CD8-positive, alpha-beta memory T cell (primary cell): Measurements from ENCODE around the gene GLRB. TPM values are rescaled to one million over a fixed set of nuclear protein-coding genes. Genes with fewer than 3 reads are reported as not detected.
"Not testable (repeated sequence)": the region's sequence is repeated elsewhere in the genome, so short reads cannot be mapped to it uniquely, and the experiment has no call there.

Experiments used
- CTCF ChIA-PET: fragments of 350-600 bp; sonication (Branson Sonifier 250); formaldehyde crosslinking; loops from one replicate; lab custom pipeline; 2021; ENCODE audit warnings: antibody characterized with exemption; lab: Charles Lee
- POLR2A ChIA-PET: fragments of 350-600 bp; sonication (Branson Sonifier 250); formaldehyde crosslinking; loops from one replicate; lab custom pipeline; 2021; ENCODE audit warnings: antibody characterized with exemption; lab: Charles Lee
- DNase-seq, 5 donors: peaks; one replicate each; pipeline versions ENCODE4 v3.0.0 to v3.0.0-alpha.2; 2020 to 2022; ENCODE audit warnings: mixed read lengths in 1 of 5
- H3K27ac ChIP-seq: one replicate; pipeline ENCODE4 v1.7.0; 2013; ENCODE audit warnings: low read depth, mild to moderate bottlenecking, low read length, moderate library complexity
- H3K27me3 ChIP-seq: 2 replicates; pipeline ENCODE4 v1.7.0; 2013; ENCODE audit warnings: low read length, mild to moderate bottlenecking; ENCODE audit not compliant: insufficient read depth, poor library complexity, severe bottlenecking
- H3K36me3 ChIP-seq: 2 replicates; pipeline ENCODE4 v1.7.0; 2013; ENCODE audit warnings: mild to moderate bottlenecking, low read length, moderate library complexity; ENCODE audit not compliant: insufficient read depth
- H3K4me1 ChIP-seq: 2 replicates; pipeline ENCODE4 v1.7.0; 2013; ENCODE audit warnings: mild to moderate bottlenecking, low read length, moderate library complexity; ENCODE audit not compliant: insufficient read depth
- H3K4me3 ChIP-seq: 2 replicates; pipeline ENCODE4 v1.7.0; 2013; ENCODE audit warnings: mild to moderate bottlenecking, low read length
- H3K9me3 ChIP-seq: 2 replicates; pipeline ENCODE4 v1.7.0; 2013; ENCODE audit warnings: mild to moderate bottlenecking, low read length
- H3K27ac Mint-ChIP-seq, 8 donors: one replicate each; pipeline ENCODE4 v1.8.0; 2020 to 2021; ENCODE audit warnings: mixed read lengths in 8 of 8, mild to moderate bottlenecking in 6 of 8, inconsistent platforms in 3 of 8, moderate library complexity in 3 of 8
- H3K27me3 Mint-ChIP-seq, 2 donors: one replicate each; pipeline ENCODE4 v1.8.0; 2020 to 2021; ENCODE audit warnings: mixed read lengths in 2 of 2, mild to moderate bottlenecking in 1 of 2, moderate library complexity in 1 of 2
- H3K36me3 Mint-ChIP-seq, 3 donors: one replicate each; pipeline ENCODE4 v1.8.0; 2020 to 2021; ENCODE audit warnings: mixed read lengths in 3 of 3, inconsistent platforms in 1 of 3, mild to moderate bottlenecking in 1 of 3
- H3K4me1 Mint-ChIP-seq, 3 donors: one replicate each; pipeline ENCODE4 v1.8.0; 2020 to 2021; ENCODE audit warnings: mixed read lengths in 3 of 3, inconsistent platforms in 1 of 3, mild to moderate bottlenecking in 1 of 3
- H3K4me3 Mint-ChIP-seq, 7 donors: one replicate each; pipeline ENCODE4 v1.8.0; 2020 to 2021; ENCODE audit warnings: mixed read lengths in 7 of 7, mild to moderate bottlenecking in 6 of 7, moderate library complexity in 4 of 7, inconsistent platforms in 2 of 7
- H3K9me3 Mint-ChIP-seq, 5 donors: one replicate each; pipeline ENCODE4 v1.8.0; 2020 to 2022; ENCODE audit warnings: mixed read lengths in 5 of 5, mild to moderate bottlenecking in 3 of 5, moderate library complexity in 2 of 5, inconsistent platforms in 1 of 5
- polyA plus RNA-seq: library from polyadenylated mRNA; unstranded; fragments of 300-500 nt; fragmentation: Illumina TruSeq; gene quantifications from one replicate; pipeline ENCODE4 v1.2.3, GENCODE V29; 2021
- total RNA-seq, 2 experiments: library from RNA; stranded (reverse); gene quantifications; one replicate each; pipeline ENCODE4 v1.2.3, GENCODE V29; 2021

Gene GLRB
- total and polyA plus RNA-seq, 3 experiments from 2014 or later: not detected

DNA sequence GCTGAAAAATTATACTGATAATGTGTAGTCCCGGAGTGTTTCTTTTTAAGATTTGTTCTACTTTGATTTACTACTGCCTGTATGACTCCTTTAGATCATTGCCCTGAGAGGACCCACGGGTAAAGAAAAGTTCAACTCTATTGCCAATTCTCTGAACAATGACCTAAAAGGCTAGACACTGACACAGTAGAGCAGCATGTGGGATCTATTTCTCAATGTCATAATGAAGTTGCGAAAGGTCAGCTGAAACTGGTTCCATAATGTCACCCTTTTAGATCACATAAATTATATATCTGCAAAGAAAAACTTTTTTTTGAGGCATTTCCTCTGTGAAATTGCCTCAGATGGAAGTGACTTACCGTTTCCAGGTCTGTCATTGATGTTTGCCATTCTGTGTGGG lies 67.4 kb downstream of the GLRB start:
- ChIA-PET POLR2A (no interaction called here), CTCF (no interaction called here)
- H3K36me3 Mint-ChIP-seq: no peaks in the 10 kb centered on the region
- H3K27ac Mint-ChIP-seq: no peak overlapping the region
- no peak for DNase-seq
- Histone ChIP-seq H3K4me1 (no peaks in the 10 kb centered on the region), H3K27me3 (no peaks in the 10 kb centered on the region), H3K36me3 (no peaks in the 10 kb centered on the region), H3K27ac (no peak overlapping the region), H3K4me3 (no peak overlapping the region), H3K9me3 (no peaks in the 10 kb centered on the region)
- H3K4me3 Mint-ChIP-seq: no peak overlapping the region
- H3K27me3 Mint-ChIP-seq: no peaks in the 10 kb centered on the region
- no peaks in the 10 kb centered on the region for H3K4me1 Mint-ChIP-seq
- H3K9me3 Mint-ChIP-seq: peaks cover 3 to 32% (median 8%) of the 10 kb centered on the region in 5 donors

DNA sequence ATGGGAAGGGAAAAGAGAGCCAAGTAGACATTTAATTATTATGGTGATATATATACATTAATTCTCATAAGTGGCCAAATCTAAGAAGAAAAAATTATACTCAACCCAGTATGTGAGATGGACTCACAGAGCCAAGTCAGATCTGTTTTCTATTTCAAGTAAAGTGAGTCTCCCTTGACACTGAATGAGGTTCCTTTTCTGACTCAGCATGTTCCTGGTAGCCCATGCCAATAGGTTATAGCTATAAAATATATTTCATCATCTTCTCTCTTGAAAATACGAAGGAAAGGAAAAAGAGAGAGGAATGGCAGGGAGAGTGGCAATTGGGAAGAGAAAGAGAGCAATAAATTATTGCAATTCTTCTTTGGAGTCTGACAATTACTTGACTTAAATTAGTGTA lies 75.8 kb downstream of the GLRB start:
- H3K4me3 ChIP-seq: no peak overlapping the region
- H3K36me3 ChIP-seq: no peaks in the 10 kb centered on the region
- CTCF ChIA-PET: no interaction called here
- no peaks in the 10 kb centered on the region for H3K9me3 ChIP-seq
- Mint-ChIP-seq H3K27me3 (no peaks in the 10 kb centered on the region), H3K9me3 (peaks cover 6 to 49% (median 11%) of the 10 kb centered on the region in 5 donors), H3K36me3 (no peaks in the 10 kb centered on the region), H3K4me3 (no peak overlapping the region), H3K4me1 (no peaks in the 10 kb centered on the region), H3K27ac (no peak overlapping the region)
- no peaks in the 10 kb centered on the region for H3K4me1 ChIP-seq
- POLR2A ChIA-PET: no interaction called here
- DNase-seq: no peak
- H3K27me3 ChIP-seq: no peaks in the 10 kb centered on the region
- H3K27ac ChIP-seq: no peak overlapping the region

DNA sequence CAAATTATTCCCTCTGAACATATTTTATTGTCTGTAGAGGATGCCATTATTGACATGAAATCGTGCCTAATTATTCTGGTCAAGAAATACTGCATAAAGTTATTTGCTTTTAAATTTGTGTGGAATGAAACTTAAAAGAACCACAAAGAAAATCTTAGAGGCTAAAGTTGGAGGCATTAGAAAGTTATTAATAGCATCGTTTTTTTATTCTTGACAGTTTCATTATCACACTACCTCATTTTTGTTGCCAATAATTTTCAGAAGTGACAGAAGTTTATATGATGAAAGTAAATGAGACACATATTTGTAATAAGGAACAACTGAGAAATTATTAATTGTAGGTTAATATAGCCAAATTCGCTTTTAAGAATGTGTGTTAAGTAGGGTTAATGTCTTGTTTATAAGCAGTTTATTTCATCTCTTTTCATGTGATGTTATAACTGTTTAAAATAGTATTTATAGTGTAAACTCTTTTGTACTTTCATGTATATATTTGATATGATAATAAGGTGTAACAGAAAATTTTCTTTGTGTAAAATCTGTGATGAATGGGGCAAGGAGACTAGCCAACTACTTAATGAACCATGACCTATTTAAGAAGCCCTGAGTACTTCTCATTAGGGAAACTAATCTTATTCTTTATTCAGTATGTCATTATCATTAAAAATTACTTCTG lies 90.1 kb downstream of the GLRB start:
- Histone ChIP-seq H3K36me3 (no peaks in the 10 kb centered on the region), H3K4me3 (no peak overlapping the region), H3K4me1 (no peaks in the 10 kb centered on the region), H3K27me3 (no peaks in the 10 kb centered on the region), H3K9me3 (no peaks in the 10 kb centered on the region), H3K27ac (no peak overlapping the region)
- POLR2A ChIA-PET: no interaction called here
- H3K9me3 Mint-ChIP-seq: peaks cover 0 to 12% (median 5%) of the 10 kb centered on the region in 5 donors
- no peak overlapping the region for H3K27ac Mint-ChIP-seq
- no peaks in the 10 kb centered on the region for H3K4me1 Mint-ChIP-seq
- H3K36me3 Mint-ChIP-seq: no peaks in the 10 kb centered on the region
- no peak for DNase-seq
- H3K27me3 Mint-ChIP-seq: no peaks in the 10 kb centered on the region
- H3K4me3 Mint-ChIP-seq: no peak overlapping the region
- CTCF ChIA-PET: no interaction called here

DNA sequence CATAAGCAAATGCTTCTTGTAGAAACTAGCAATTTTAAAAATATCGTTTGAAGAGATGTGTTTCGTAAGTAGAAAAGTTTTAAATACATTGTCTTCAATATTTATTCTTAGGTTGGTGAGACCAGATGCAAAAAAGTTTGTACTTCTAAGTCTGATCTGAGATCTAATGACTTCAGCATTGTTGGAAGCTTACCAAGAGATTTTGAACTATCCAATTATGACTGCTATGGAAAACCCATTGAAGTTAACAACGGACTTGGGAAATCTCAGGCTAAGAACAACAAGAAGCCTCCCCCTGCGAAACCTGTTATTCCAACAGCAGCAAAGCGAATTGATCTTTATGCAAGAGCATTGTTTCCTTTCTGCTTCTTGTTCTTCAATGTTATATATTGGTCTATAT lies 94.4 kb downstream of the GLRB start:
- H3K9me3 ChIP-seq: no peaks in the 10 kb centered on the region
- CTCF ChIA-PET: no interaction called here
- Mint-ChIP-seq H3K4me1 (no peaks in the 10 kb centered on the region), H3K27me3 (peaks cover 0 to 1% of the 10 kb centered on the region in 2 donors), H3K9me3 (peaks cover 0 to 10% (median 0%) of the 10 kb centered on the region in 5 donors), H3K27ac (no peak overlapping the region), H3K4me3 (no peak overlapping the region), H3K36me3 (no peaks in the 10 kb centered on the region)
- H3K4me1 ChIP-seq: no peaks in the 10 kb centered on the region
- POLR2A ChIA-PET: no interaction called here
- no peak for DNase-seq
- H3K36me3 ChIP-seq: no peaks in the 10 kb centered on the region
- no peak overlapping the region for H3K27ac ChIP-seq
- no peaks in the 10 kb centered on the region for H3K27me3 ChIP-seq
- no peak overlapping the region for H3K4me3 ChIP-seq

DNA sequence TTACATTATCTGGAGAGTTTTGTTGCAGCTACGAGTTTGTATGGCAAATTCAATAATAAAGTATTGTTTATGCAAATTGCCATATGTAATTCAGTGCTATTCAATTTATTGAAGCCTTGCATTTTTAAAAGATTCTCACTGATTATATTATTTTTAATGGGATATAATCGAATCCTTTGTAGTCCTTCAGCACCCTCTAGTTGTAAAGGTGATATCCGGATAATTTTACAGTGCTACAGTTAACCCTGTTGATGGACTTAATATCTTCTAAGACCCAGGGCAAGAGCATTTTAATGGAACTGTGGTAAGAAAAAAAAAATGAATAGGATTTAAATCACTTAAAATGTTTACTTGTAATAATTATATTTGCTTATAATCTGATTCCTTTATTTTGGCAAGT lies 96.1 kb downstream of the GLRB start:
- CTCF ChIA-PET: no interaction called here
- H3K27ac Mint-ChIP-seq: no peak overlapping the region

DNA sequence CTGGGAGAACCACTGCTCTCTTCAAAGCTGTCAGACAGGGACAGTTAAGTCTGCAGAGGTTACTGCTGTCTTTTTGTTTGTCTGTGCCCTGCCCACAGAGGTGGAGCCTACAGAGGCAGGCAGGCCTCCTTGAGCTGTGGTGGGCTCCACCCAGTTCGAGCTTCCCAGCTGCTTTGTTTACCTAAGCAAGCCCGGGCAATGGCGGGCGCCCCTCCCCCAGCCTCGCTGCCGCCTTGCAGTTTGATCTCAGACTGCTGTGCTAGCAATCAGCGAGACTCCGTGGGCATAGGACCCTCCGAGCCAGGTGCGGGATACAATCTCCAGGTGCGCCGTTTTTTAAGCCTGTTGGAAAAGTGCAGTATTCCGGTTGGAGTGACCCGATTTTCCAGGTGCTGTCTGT lies 104.3 kb downstream of the GLRB start:
- H3K36me3 Mint-ChIP-seq, H3K36me3 ChIP-seq, H3K4me1 Mint-ChIP-seq, H3K27me3 Mint-ChIP-seq, H3K4me3 ChIP-seq, H3K27ac ChIP-seq, H3K27ac Mint-ChIP-seq, H3K9me3 Mint-ChIP-seq, DNase-seq, H3K4me1 ChIP-seq, H3K9me3 ChIP-seq, CTCF ChIA-PET, H3K27me3 ChIP-seq, H3K4me3 Mint-ChIP-seq, POLR2A ChIA-PET: not testable (repeated sequence)

More for the DNA sequence above, 96.1 kb downstream of the GLRB start:
- Mint-ChIP-seq H3K4me3 (no peak overlapping the region), H3K4me1 (no peaks in the 10 kb centered on the region), H3K9me3 (peaks cover 0 to 10% (median 0%) of the 10 kb centered on the region in 5 donors), H3K27me3 (peaks cover 0 to 1% of the 10 kb centered on the region in 2 donors), H3K36me3 (no peaks in the 10 kb centered on the region)
- H3K27ac ChIP-seq: no peak overlapping the region
- no peak for DNase-seq
- no peak overlapping the region for H3K4me3 ChIP-seq
- POLR2A ChIA-PET: no interaction called here
- no peaks in the 10 kb centered on the region for H3K4me1 ChIP-seq
- no peaks in the 10 kb centered on the region for H3K36me3 ChIP-seq
- no peaks in the 10 kb centered on the region for H3K9me3 ChIP-seq
- H3K27me3 ChIP-seq: no peaks in the 10 kb centered on the region

DNA sequence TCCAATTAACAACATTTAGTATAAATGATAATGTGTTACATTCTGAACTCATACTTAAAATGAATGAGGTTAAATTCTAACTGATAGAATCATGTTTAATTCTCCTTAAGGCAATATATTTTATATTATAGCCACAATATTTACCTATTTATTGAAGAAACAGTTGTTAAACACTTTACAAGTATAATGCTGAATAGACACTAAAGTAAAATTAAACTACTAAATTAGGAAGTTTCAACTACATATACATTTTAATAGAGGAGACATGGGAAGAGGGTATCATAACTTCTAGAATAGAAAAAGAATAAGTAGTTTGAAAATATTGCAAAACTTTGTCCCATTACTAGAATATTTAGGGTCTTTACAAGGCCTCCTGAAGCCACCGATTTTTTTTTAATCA lies 108.3 kb downstream of the GLRB start:
- no peak for DNase-seq
- H3K4me3 ChIP-seq: no peak overlapping the region
- ChIA-PET POLR2A (no interaction called here), CTCF (no interaction called here)
- no peaks in the 10 kb centered on the region for H3K9me3 ChIP-seq
- Mint-ChIP-seq H3K36me3 (no peaks in the 10 kb centered on the region), H3K9me3 (peaks cover 8 to 15% (median 10%) of the 10 kb centered on the region in 5 donors), H3K27me3 (no peaks in the 10 kb centered on the region), H3K27ac (no peak overlapping the region), H3K4me3 (no peak overlapping the region), H3K4me1 (no peaks in the 10 kb centered on the region)
- H3K27ac ChIP-seq: no peak overlapping the region
- no peaks in the 10 kb centered on the region for H3K4me1 ChIP-seq
- no peaks in the 10 kb centered on the region for H3K27me3 ChIP-seq
- H3K36me3 ChIP-seq: no peaks in the 10 kb centered on the region

DNA sequence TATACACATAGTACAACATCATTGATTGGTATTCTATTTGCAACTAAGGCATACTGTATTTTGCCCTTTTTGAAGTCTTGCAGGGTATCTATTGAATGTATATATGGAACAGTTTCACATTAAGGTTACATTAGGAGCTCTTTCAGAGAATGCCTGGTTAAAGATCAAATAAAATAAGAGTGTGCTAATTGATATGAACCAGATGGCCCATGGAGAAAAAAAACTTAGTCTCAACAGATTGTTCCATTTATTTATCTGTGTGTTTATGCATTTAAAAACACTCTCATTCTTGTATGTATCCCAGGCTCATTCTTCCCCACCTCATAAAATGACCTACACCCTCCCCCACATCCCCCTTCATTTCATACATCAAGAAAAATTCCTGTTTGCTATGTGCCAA lies 109.4 kb downstream of the GLRB start:
- no peaks in the 10 kb centered on the region for H3K9me3 ChIP-seq
- H3K27me3 ChIP-seq: no peaks in the 10 kb centered on the region
- H3K36me3 ChIP-seq: no peaks in the 10 kb centered on the region
- no peak overlapping the region for H3K27ac ChIP-seq
- H3K36me3 Mint-ChIP-seq: no peaks in the 10 kb centered on the region
- no peak for DNase-seq
- H3K4me1 Mint-ChIP-seq: no peaks in the 10 kb centered on the region
- POLR2A ChIA-PET: no interaction called here
- peaks cover 10 to 21% (median 15%) of the 10 kb centered on the region in 5 donors for H3K9me3 Mint-ChIP-seq
- H3K4me1 ChIP-seq: no peaks in the 10 kb centered on the region
- no peak overlapping the region for H3K4me3 ChIP-seq
- H3K27me3 Mint-ChIP-seq: no peaks in the 10 kb centered on the region
- CTCF ChIA-PET: no interaction called here
- H3K27ac Mint-ChIP-seq: no peak overlapping the region
- H3K4me3 Mint-ChIP-seq: no peak overlapping the region
